ENCODE measurements around the gene PSMC3. TPM values are rescaled to one million over a fixed set of nuclear protein-coding genes. Genes with fewer than 3 reads are reported as not detected.

Gene PSMC3
- total RNA-seq, 1 experiment from 2014 or later: 275 TPM

DNA sequence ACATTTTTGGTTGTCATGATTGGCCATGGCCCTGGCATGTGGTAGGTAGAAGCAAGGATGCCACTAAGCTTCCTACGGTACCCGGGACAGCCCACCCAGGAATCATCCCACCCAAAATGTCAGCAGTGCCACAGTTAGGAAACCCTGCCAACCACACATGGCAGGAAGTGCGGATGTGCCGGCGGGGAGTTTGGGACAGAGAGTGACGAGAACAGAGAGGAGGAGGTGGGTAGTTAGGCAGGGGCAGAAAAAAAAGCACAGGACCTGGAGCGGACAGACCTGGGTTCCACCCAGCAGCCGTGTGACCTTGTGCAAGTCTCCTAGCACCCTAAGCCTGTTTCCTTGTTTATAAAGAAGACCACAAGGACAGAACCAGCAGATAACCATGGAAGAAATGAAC is 51.2 kb downstream of the PSMC3 start:
- CTCF ChIA-PET: interaction anchor here (1.0 kb wide), 1 partner anchor 32 kb away, joined by 5 read pairs; no protein-coding TSS in a partner anchor
- Histone ChIP-seq H3K4me2 (ENCODE audit: low read length) (no peak overlapping the region), H3F3A (ENCODE audit: low read length, unreplicated experiment) (no peaks in the 10 kb centered on the region), H3K36me3 (ENCODE audit: low read depth, low read length) (no peaks in the 10 kb centered on the region), H3K9ac (ENCODE audit: low read length) (no peak overlapping the region), H3K27me3 (ENCODE audit: low read length) (no peaks in the 10 kb centered on the region), H3K9me2 (replicated peaks; ENCODE audit: low read length) (no peaks in the 10 kb centered on the region), H3K79me2 (ENCODE audit: low read length) (no peaks in the 10 kb centered on the region), H4K20me1 (ENCODE audit: low read length) (no peaks in the 10 kb centered on the region), H3K4me3 (ENCODE audit: low read length) (no peak overlapping the region), H3K27ac (ENCODE audit: low read length) (no peak overlapping the region), H3K9me3 (ENCODE audit: low read length) (no peaks in the 10 kb centered on the region), H2AFZ (ENCODE audit: low read length) (no peak overlapping the region), H3K4me1 (ENCODE audit: insufficient read depth, low read length) (peaks cover 9% of the 10 kb centered on the region; the same call in 1 of the 2 replicates)
- ATAC-seq (no peak), DNase-seq (no peak)
- POLR2A ChIA-PET (ENCODE audit: unreplicated experiment): no interaction called here
- intact Hi-C loops (cut with micrococcal nuclease): no loop called here
- no TSS peak for BruUV-seq (replicated peaks)
- no peak for TF ChIP-seq EZH2phosphoT487 (IDR thresholded peaks at IDR 0.05; ENCODE audit: borderline replicate concordance, low read length)
- TF ChIP-seq CTCF (conservative IDR thresholded peaks at IDR 0.05; ENCODE audit: low read depth, low read length): no peak
- TF ChIP-seq EZH2 (IDR thresholded peaks at IDR 0.05; ENCODE audit: low read length, unreplicated experiment): no peak

GRCh38 chr11:47374720-47375019 is 51.6 kb downstream of the PSMC3 start:
- Histone ChIP-seq H3K27me3 (ENCODE audit: low read length) (no peaks in the 10 kb centered on the region), H3F3A (ENCODE audit: low read length, unreplicated experiment) (no peaks in the 10 kb centered on the region), H3K9me3 (ENCODE audit: low read length) (no peaks in the 10 kb centered on the region), H3K4me1 (ENCODE audit: insufficient read depth, low read length) (peaks cover 9% of the 10 kb centered on the region; the same call in 1 of the 2 replicates), H3K27ac (ENCODE audit: low read length) (no peak overlapping the region), H3K79me2 (ENCODE audit: low read length) (no peaks in the 10 kb centered on the region), H3K9ac (ENCODE audit: low read length) (no peak overlapping the region), H3K36me3 (ENCODE audit: low read depth, low read length) (no peaks in the 10 kb centered on the region), H4K20me1 (ENCODE audit: low read length) (no peaks in the 10 kb centered on the region), H3K4me2 (ENCODE audit: low read length) (no peak overlapping the region), H3K9me2 (replicated peaks; ENCODE audit: low read length) (no peaks in the 10 kb centered on the region), H3K4me3 (ENCODE audit: low read length) (no peak overlapping the region), H2AFZ (ENCODE audit: low read length) (no peak overlapping the region)
- POLR2A ChIA-PET (ENCODE audit: unreplicated experiment): no interaction called here
- ATAC-seq: no peak
- no peak for DNase-seq
- no TSS peak for BruUV-seq (replicated peaks)
- intact Hi-C loops (cut with micrococcal nuclease): loop anchor here (1.0 kb wide), 2 partner anchors 34 to 80 kb away; partner anchors contain the start of gene SLC39A13
- CTCF ChIA-PET: interaction anchor here (0.6 to 1.0 kb wide), 2 partner anchors 33 to 35 kb away, joined by 3 to 5 read pairs; no protein-coding TSS in a partner anchor
- no peak for TF ChIP-seq EZH2phosphoT487 (IDR thresholded peaks at IDR 0.05; ENCODE audit: borderline replicate concordance, low read length)
- no peak for TF ChIP-seq CTCF (conservative IDR thresholded peaks at IDR 0.05; ENCODE audit: low read depth, low read length)
- TF ChIP-seq EZH2 (IDR thresholded peaks at IDR 0.05; ENCODE audit: low read length, unreplicated experiment): no peak

GRCh38 chr11:47373876-47374719 is 52.1 kb downstream of the PSMC3 start:
- intact Hi-C loops (cut with micrococcal nuclease): loop anchor here (1.0 kb wide), 2 partner anchors 34 to 80 kb away; partner anchors contain the start of gene SLC39A13
- BruUV-seq (replicated peaks): no TSS peak
- no peak overlapping the region for H3K9ac ChIP-seq (ENCODE audit: low read length)
- H3K79me2 ChIP-seq (ENCODE audit: low read length): no peaks in the 10 kb centered on the region
- H3K4me3 ChIP-seq (ENCODE audit: low read length): no peak overlapping the region
- ChIA-PET CTCF (interaction anchor here (0.6 to 1.0 kb wide), 2 partner anchors 33 to 36 kb away, joined by 3 to 5 read pairs; no protein-coding TSS in a partner anchor), POLR2A (ENCODE audit: unreplicated experiment) (no interaction called here)
- no peaks in the 10 kb centered on the region for H4K20me1 ChIP-seq (ENCODE audit: low read length)
- H2AFZ ChIP-seq (ENCODE audit: low read length): peak overlapping the region; percentile 64
- ATAC-seq: peak; percentile 95
- no peaks in the 10 kb centered on the region for H3F3A ChIP-seq (ENCODE audit: low read length, unreplicated experiment)
- peak; percentile 91 for TF ChIP-seq CTCF (conservative IDR thresholded peaks at IDR 0.05; ENCODE audit: low read depth, low read length)
- no peak for TF ChIP-seq EZH2phosphoT487 (IDR thresholded peaks at IDR 0.05; ENCODE audit: borderline replicate concordance, low read length)
- no peaks in the 10 kb centered on the region for H3K27me3 ChIP-seq (ENCODE audit: low read length)
- H3K36me3 ChIP-seq (ENCODE audit: low read depth, low read length): no peaks in the 10 kb centered on the region
- peaks cover 9% of the 10 kb centered on the region; the same call in 1 of the 2 replicates for H3K4me1 ChIP-seq (ENCODE audit: insufficient read depth, low read length)
- no peaks in the 10 kb centered on the region for H3K9me2 ChIP-seq (replicated peaks; ENCODE audit: low read length)
- peak; percentile 74 for DNase-seq
- no peak overlapping the region for H3K27ac ChIP-seq (ENCODE audit: low read length)
- no peaks in the 10 kb centered on the region for H3K9me3 ChIP-seq (ENCODE audit: low read length)
- no peak overlapping the region for H3K4me2 ChIP-seq (ENCODE audit: low read length)
